Astrocyte of the hippocampus (primary cell): Measurements from ENCODE around the gene RYR1.
A peak's percentile ranks its signal among the peaks of the same experiment; 100 is the strongest.
"Not testable (repeated sequence)": the region's sequence is repeated elsewhere in the genome, so short reads cannot be mapped to it uniquely, and the experiment has no call there.

Source experiments
- DNase-seq: peaks from one replicate; pipeline ENCODE4 v3.0.0; 2011; ENCODE audit warnings: low read depth, low spot score

Gene RYR1

DNA sequence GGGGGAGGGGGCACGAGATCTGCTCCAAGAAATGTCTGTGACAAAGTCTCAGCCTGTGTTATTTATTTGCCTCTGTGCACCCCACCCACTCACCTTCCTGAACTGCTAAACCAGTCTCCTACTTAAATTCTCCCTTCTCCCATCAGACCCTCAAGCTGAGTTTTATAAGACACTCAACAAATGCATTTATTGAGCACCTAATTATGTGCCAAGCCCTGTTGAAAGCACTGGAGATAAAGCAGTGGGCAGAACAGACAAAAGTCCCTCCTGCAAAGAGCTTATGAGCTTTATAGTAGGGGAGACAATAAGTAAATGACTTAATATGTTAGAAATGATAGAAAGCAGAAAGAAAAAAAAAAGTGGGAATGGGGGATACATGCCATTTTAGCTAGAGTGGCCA is 34.0 kb upstream of the RYR1 start:
- no peak for DNase-seq

DNA sequence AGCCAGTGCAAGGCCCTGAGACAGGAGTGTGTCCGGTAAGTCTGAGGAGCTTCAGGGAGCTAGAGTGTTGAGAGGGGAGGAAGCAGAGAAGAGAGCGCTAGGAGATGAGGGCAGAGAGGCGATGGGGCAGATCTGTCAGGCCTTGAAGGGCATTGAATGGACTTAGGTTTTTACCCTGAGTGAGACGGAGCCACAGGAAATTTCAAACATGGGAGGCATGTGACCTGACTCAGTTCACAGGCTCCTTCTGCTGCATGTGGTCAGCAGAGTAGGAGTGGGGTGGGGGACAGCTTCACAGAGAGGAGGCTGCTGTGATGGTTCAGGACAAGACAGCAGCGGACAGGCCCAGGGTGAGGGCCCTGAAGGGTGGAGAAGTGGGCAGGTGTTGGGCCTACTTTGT is 33.1 kb upstream of the RYR1 start:
- peak; percentile 18 for DNase-seq

DNA sequence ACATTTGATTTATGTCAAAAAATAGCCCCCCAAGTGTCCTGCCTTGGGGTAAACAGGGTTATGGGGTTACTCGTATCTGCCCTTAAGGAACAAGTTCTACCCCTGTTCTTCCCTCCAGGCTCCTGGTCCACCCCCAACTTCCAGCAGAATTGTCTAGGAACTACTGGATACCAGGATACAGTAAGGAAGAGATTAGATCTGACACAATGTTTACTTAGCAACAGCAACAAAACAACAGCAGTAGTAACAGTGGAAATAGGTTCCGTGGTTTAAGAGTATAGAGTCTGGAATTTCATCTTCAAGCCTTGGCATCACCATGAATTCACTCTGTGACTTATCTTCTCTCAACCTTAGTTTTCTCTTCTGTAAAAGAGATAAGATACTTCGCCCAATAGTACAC is 32.3 kb upstream of the RYR1 start:
- peak; percentile 41 for DNase-seq

DNA sequence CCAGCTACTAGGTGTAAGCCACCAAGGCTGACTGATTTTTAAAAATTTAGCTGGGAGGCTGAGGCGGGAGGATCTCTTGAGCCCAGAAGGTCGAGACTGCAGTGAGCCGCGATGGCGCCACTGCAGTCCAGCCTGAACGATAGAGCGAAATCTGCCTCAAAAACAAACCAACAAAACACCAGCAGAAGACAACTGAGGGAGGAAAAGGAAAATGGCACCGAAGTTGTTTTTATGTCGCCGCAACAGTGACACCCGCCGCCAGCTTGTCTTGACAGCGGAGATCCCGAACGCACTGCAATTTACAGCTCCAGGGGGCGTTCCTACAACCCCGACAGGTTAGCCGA is 30.9 kb upstream of the RYR1 start:
- DNase-seq, result no peak

DNA sequence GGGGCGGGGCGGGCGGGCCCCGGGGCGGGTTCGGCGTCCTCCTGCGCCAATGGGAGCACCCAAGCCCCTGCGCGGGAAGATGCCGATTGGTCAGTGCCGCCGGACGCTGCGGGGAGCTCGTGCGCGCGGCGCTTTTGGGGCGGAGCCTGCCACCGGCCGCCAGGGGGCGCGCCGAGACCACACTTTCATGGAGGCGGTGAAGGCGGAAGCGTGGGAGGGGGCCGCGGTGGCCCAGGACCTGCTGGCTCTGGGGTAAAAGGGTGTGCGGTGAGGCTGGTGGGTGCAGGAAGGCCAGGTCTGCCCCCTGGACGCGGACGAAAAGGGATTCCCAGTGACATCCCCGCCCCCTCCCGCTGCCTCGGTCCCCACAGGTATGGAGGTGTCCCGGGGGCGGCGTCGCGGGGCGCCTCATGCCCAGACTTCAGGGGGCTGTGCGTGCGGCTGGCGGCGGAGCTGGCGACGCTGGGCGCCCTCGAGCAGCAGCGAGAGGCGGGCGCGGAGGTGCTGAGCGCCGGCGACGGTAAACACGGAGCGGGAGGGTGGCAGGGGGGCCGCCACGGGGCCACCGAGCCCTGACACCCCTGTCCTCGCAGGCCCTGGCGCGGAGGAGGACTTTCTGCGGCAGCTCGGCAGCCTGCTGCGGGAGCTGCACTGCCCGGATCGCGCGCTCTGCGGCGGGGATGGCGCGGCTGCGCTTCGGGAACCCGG is 30.4 kb upstream of the RYR1 start, which contains the start of gene FAM98C:
Gene FAM98C, plus strand, starts transcription at position 127 of the 708 bp plus-strand sequence. Its CDS starts 61 bp downstream, at position 188.
- peak; percentile 99 for DNase-seq

DNA sequence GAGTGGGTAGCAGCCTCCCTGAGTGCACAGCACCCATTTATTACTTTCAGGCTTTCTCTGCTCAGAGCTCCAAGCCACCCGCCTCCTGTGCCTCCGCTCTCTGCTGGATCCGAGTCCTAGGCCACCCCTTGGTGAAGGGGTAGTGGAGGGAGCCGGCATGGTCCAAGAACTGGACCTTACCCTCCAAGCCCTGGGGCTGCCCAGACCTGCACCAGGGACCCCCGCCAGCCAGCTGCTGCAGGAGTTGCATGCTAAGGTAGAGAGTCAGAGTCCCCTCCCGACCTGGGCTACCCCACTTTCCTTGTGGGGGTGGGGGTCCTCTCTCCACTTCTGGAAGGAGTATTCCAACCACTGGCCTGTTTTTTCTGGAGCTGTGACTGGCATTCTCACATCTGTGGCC is 28.6 kb upstream of the RYR1 start:
- DNase-seq, result no peak

DNA sequence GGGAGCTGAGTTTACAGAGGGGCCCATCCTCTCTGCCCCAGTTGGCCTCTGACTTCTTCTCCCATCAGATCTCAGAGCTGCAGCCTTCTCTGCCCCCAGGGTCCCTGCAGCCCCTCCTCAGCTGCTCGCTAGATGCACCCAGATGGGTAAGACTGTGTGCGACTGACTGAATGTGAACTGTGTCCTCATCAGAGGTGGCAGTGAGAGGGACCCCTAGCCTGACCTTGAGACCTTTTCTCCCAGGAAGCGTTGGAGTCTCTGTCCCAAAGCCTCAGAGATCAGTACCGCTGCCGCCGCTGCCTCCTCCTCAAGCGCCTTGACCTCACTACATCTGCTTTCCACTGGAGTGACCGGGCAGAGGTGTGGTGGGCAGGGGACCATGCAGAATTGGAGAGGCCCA is 28.2 kb upstream of the RYR1 start:
- no peak for DNase-seq

DNA sequence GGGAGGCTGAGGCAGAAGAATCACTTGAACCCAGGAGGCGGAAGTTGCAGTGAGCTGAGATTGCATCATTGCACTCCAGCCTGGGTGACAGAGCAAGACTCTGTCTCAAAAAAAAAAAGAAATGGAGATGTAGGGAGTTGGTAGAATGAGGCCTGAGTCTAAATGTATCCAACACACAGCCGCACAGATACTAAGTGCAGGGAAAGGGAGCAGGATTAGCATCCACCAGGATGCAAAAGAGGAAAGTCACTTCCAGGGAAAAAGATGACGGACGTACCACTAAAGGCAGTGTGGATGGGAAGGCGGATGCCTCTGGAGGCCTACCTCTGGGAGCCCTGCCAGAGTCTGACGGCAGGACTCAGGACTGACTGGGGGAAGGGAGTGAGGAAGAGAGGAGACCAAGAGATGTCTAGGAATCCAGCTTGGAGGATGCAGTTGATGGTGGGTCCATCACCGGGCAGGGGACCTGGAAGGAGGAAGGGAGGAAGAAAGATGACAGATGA is 23.8 kb upstream of the RYR1 start:
- DNase-seq, result peak; percentile 57

DNA sequence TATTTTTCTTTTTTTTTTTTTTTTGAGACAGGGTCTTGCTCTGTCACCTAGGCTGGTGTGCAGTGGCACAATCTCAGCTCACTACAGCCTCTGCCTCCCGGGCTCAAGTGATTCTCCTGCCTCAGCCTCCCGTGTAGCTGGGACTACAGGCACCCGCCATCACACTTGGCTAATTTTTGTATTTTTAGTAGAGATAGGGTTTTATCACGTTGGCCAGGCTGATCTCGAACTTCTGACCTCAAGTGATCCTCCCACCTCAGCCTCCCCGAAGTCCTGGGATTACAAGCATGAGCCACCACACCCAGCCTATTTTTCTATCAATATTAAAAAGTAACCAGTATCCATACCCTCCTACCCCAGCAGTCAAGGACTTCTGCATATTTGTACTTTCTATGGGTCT is 23.1 kb upstream of the RYR1 start:
- DNase-seq, result not testable (repeated sequence)

DNA sequence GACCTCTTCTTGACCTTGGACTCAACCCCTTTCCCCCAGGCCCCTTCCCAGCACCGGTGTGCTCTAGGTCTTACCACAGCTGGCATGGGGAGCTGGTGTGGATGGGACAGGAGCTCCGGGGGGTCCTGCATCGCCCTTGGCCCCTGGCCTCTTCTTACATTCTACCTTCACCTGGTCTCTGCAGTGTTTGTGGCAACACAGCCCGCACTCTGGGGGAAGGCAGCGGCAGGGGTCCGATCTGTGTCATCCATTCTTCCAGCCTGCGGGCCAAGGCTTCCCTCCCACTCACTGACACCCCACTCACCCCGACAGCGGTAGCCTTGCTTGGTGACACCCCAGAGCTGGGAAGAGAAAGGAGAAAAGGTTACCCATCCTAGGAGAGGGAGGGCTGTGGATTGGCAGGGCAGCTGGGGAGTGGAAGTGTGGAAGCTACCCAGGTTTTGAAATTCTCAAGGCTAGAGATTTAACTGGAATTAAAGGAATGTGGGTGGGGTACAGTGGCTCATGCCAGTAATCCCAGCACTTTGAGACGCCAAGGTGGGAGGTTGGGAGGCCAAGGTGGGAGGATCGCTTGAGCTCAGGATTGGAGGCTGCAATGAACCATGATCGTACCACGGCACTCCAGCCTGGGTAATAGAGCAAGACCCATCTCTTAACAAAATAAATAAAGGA is 22.3 kb upstream of the RYR1 start:
- DNase-seq, result no peak

DNA sequence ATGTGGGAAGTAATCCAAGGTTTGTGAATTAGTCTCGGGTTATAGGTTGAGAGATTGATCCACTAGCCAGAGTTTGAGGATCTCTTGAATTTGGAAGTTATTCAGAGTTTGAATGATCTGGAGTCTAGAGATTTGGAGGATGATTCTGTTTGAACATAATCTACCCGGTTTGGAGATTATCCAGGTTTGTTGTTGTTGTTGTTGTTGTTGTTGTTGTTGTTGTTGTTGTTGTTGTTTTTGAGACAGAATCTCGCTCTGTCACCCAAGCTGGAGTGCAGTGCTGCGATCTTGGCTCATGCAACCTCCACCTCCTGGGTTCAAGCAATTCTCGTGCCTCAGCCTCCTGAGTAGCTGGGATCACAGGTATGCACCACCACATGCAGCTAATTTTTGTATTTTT is 21.6 kb upstream of the RYR1 start:
- not testable (repeated sequence) for DNase-seq

DNA sequence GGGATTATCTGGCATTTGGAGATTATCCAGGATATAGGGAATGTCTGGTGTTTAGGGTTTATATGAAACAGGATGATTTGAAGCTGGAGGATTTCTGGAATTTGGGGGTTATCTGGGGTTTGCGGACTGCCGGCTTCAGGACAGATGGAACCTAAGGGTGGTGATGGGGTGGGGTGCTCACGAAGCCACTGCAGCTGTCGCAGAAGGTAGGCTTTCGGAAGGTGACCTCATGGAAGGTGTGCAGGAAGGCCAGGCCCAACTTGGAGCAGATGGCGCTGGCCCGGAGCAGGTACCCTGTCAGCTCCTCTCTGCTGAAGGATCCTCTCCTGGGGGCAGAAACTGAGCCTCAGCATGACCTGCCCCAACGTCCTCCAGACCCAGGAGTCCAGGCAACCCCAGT is 21.0 kb upstream of the RYR1 start:
- no peak for DNase-seq

DNA sequence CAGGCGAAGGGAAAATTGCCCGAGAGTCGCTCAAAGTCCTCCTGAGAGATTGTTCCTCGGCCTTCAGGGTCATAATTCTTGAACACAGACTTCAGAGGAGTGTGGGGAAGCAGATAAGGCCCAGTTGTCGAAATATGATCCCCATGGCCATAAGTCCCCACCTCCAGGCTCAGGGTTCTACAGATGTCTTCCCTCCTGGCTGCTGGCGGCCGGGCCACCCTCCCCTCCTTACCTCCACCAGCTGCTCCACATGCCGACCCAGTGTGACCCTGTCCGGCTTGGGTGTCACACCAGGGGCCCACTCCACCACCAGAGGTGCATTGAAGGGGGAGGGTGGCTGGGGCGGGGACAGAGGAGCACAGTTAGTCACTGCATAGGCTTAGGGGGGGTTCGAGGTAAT is 20.5 kb upstream of the RYR1 start:
- DNase-seq, result no peak

DNA sequence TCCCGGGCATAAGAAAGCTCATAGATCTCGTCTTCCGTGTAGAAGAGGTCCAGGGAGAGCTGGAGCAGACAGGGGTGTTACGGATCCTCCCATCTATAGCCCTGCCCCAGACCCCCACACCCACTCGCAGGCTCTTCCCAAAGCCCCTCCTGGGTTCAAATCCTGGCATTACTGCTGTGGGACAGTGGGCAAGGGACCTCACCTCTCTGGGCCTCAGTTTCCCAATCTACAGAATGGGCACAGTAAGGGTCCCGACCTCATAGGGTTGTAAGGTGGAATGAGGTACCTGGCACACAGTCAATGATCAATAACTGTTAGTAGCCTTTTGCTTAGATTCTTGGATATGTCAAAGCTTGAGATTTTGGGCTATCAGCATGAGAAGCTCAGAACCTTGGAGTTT is 20.1 kb upstream of the RYR1 start:
- no peak for DNase-seq

DNA sequence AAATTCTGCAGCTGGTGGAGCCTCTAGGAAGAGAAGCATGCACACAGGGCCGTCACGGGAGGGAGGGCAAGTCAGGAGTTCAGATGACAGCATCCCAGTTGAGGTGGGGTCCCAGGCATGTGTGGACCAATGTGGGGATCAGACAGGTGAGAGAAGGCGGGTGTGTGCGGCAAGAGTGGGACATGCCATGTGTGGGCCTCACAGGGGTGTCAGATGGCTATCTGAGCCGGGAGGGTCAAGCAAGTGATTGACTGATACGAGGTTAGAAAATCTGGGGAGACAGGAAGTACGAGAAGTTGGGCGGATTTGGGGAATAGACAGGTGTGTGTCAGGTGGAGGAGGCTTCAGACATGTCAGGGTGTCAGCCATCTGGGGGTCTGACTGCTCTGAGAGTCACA is 16.3 kb upstream of the RYR1 start:
- no peak for DNase-seq

DNA sequence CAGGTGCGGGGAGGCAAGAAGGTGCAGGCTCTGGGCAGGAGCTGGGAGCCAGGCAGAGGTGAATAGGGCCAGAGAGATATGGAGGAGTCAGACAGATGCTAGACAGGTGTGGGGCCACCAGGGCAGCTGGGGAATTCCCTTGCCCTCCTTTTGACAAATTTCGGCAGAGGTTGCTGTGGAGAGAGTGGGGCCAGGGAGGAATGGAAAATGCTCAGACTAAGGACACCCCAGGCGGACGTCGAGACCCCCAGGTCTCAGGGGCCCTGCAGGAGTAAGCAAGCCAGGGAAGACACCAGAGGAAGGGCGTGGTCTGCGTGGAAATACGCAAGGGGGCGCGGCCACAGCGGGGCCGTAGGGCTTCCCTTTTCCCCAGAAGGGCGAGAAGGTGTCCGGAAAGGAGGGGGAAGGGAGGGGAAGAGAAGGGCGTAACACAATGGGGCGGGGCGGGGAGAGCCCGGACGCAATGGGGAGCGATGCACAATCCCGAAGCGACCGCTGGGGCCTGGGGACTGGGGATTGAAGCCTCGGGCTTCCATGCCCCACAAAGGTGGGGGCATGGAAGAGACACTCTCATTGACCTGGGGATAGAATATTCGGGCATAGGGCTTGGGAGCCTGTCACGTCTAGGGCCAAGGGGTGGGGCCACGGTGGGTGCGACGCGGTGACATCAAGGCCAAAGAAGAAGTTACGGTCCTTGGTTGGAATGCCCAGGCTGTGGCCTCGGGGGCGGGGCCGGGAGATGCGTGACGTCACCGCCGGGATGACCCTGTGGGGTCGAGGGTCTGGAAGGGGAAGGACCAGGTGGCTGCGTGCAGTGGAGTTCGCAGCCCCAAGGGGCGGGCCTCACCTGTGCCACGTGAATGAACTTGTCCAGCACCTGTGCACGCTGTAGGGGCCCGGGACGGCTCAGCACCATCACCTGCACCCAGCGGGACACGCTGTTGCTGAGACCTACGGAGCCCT is 15.7 kb upstream of the RYR1 start:
- DNase-seq, result peak; percentile 19

DNA sequence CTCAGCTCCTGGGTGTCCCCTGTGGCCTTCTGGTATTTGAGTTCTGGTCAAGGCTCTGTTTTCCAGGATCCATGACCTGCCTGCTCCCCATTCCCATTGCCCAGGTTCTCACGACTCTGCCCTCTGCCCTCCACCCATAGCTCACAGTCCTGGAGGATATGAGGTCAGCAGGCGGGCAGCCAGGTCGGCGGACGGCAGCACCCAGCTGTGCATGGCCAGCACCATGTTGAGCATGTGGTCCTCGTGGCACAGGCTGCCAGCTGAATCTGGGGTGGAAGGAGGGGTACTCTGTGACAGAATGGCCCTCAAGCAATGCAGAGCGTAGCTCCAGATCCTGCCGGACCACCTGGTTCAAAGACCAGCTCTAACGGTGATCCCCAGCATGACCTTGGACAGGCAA is 12.6 kb upstream of the RYR1 start:
- no peak for DNase-seq

DNA sequence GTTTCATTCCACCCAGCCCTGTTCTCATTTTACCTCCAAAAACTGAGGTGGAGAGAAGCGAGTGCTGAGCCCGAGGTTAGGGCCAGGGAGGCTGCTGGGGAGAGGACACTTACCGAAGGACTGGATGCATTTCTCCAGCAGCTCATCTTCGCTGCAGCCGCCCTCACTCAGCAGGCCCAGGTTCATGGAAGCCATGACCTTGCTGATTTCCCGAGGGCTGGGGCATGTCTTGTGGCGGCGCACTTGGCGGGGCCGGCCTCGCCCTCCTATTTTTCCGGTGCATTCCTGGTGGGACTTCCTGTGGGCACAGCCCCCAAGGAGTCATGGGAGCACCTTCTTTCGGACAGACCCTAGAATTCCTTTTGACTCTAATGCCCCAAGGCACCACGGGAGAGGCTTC is 11.6 kb upstream of the RYR1 start:
- DNase-seq, result no peak

DNA sequence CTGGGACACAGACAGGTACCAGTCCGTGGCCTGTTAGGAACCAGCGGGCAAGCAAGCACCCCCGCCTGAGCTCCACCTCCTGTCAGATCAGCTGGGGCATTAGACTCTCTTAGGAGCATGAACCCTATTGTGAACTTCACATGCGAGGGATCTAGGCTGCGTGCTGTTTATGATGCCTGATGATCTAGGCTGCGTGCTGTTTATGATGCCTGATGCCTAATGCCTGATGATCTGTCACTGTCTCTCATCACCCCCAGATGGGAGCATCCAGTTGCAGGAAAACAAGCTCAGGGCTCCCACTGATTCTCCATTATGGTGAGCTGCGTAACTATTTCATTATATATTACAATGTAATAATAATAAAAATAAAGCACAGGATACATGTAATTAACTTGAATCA is 11.1 kb upstream of the RYR1 start:
- DNase-seq, result no peak

DNA sequence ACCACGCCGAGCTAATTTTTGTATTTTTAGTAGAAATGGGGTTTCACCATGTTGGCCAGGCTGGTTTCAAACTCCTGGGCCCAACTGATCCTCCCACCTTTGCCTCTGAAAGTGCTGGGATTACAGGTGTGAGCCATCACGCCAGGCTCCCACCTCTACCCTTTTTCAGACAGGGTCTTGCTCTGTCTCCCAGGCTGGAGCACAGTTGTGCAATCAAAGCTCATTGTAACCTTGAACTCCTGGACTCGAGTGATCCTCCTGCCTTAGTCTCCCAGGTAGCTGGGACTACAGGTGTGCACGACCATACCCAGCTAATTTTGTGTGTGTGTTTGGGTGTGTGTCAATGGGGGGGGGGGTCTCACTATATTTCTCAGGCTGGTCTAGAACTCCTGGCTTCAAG is 9.2 kb upstream of the RYR1 start:
- no peak for DNase-seq

DNA sequence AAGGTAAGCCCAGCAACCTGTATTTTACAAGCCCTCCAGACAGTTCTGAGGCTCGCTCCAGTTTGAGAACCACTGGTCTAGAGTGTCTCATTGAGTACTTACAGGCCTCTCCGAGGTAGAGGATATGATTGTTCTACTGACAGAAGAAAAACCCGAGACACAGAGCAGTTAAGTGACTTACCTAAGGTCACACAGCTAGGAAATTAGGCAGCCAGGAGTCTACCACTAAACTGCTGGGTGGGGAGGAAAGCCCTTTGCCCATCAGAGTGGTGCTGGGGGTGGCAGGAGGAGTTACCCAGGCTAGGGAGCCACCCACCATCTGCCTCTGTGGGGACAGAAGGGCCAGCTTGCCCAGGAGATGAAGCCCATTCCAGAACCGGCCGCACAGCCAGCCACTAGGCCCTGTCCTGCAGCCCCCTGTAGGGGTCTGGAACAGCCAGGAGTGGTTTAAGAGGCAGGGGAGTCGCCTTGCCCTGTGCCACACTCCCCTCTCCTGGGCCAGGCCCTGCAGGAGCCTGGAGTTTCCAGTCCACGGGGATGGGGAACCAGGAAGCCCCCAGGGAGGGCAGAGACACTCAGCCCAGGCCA is 8.2 kb upstream of the RYR1 start:
- no peak for DNase-seq
